Measurements from ENCODE around the gene KIRREL3.

Gene KIRREL3

GRCh38 chr11:126663749-126664592 lies 336.6 kb downstream of the KIRREL3 start:
- DNase-seq (ENCODE audit: low read depth) = no peak

- no peak for DNase-seq (ENCODE audit: low read depth)
Measured at GRCh38 chr11:126662035-126662790, 338.4 kb downstream of the KIRREL3 start.

- DNase-seq (ENCODE audit: low read depth) = no peak
Measured at GRCh38 chr11:126660761-126661425, 339.7 kb downstream of the KIRREL3 start.

- no peak for DNase-seq (ENCODE audit: low read depth)
Measured at GRCh38 chr11:126660321-126660720, 340.2 kb downstream of the KIRREL3 start.

GRCh38 chr11:126658306-126659056 lies 342.1 kb downstream of the KIRREL3 start:
- no peak for DNase-seq (ENCODE audit: low read depth)

GRCh38 chr11:126655807-126656128 lies 344.8 kb downstream of the KIRREL3 start:
- DNase-seq (ENCODE audit: low read depth) = no peak

GRCh38 chr11:126654886-126655806 lies 345.4 kb downstream of the KIRREL3 start:
- DNase-seq (ENCODE audit: low read depth) = no peak

GRCh38 chr11:126653040-126653439 lies 347.5 kb downstream of the KIRREL3 start:
- no peak for DNase-seq (ENCODE audit: low read depth)

GRCh38 chr11:126647735-126648134 lies 352.8 kb downstream of the KIRREL3 start:
- peak; percentile 71 for DNase-seq (ENCODE audit: low read depth)

- peak; percentile 75 for DNase-seq (ENCODE audit: low read depth)
Measured at GRCh38 chr11:126646701-126647557, 353.6 kb downstream of the KIRREL3 start.

- no peak for DNase-seq (ENCODE audit: low read depth)
Measured at GRCh38 chr11:126645186-126645585, 355.4 kb downstream of the KIRREL3 start.

GRCh38 chr11:126640186-126640585 lies 360.4 kb downstream of the KIRREL3 start:
- no peak for DNase-seq (ENCODE audit: low read depth)

- no peak for DNase-seq (ENCODE audit: low read depth)
Measured at GRCh38 chr11:126639692-126640091, 360.9 kb downstream of the KIRREL3 start.

GRCh38 chr11:126638648-126639047 lies 361.9 kb downstream of the KIRREL3 start:
- DNase-seq (ENCODE audit: low read depth) = no peak

GRCh38 chr11:126637795-126638175 lies 362.8 kb downstream of the KIRREL3 start:
- peak; percentile 95 for DNase-seq (ENCODE audit: low read depth)

GRCh38 chr11:126636911-126637794 lies 363.4 kb downstream of the KIRREL3 start:
- peak; percentile 60 for DNase-seq (ENCODE audit: low read depth)

- DNase-seq (ENCODE audit: low read depth) = no peak
Measured at GRCh38 chr11:126635511-126635910, 365.1 kb downstream of the KIRREL3 start.

GRCh38 chr11:126634963-126635362 lies 365.6 kb downstream of the KIRREL3 start:
- DNase-seq (ENCODE audit: low read depth) = no peak

- DNase-seq (ENCODE audit: low read depth) = no peak
Measured at GRCh38 chr11:126633330-126633729, 367.2 kb downstream of the KIRREL3 start.

Data from GM04503 (cell line).